MCF 10A (cell line): ENCODE measurements around the gene CPSF6. TPM values are rescaled to one million over a fixed set of nuclear protein-coding genes. Genes with fewer than 3 reads are reported as not detected.
A peak's percentile ranks its signal among the peaks of the same experiment; 100 is the strongest.

Experiments
- BruUV-seq: library from RNA; stranded (reverse); fragments of 400-500 nt; replicated peaks from 2 replicates; lab custom pipeline; 2021; lab: Mats Ljungman, UMichigan
- CTCF ChIA-PET: fragments of 300-600 bp; sonication (Branson Sonifier 250); formaldehyde crosslinking; extraction: SDS; loops from one replicate; lab custom pipeline; 2021; ENCODE audit warnings: antibody characterized with exemption, inconsistent platforms; lab: Yijun Ruan, JAX
- POLR2A ChIA-PET: fragments of 300-600, 350-650 bp; sonication (Branson Sonifier 250); formaldehyde crosslinking; extraction: SDS; loops from one replicate; lab custom pipeline; 2020; ENCODE audit warnings: antibody characterized with exemption, inconsistent platforms; lab: Yijun Ruan, JAX
- DNase-seq: peaks from one replicate; pipeline ENCODE4 v3.0.0-alpha.2; 2018; ENCODE audit not compliant: unreplicated experiment
- H3K27ac Mint-ChIP-seq: one replicate; pipeline ENCODE4 v1.8.0; 2022; ENCODE audit warnings: mild to moderate bottlenecking, low read depth, mixed read lengths; ENCODE audit not compliant: unreplicated experiment
- H3K27me3 Mint-ChIP-seq: one replicate; pipeline ENCODE4 v1.8.0; 2022; ENCODE audit warnings: mixed read lengths; ENCODE audit not compliant: insufficient read depth, unreplicated experiment
- H3K36me3 Mint-ChIP-seq: one replicate; pipeline ENCODE4 v1.8.0; 2022; ENCODE audit warnings: mild to moderate bottlenecking, moderate library complexity, mixed read lengths; ENCODE audit not compliant: insufficient read depth, unreplicated experiment
- H3K4me1 Mint-ChIP-seq: one replicate; pipeline ENCODE4 v1.8.0; 2022; ENCODE audit warnings: mixed read lengths; ENCODE audit not compliant: insufficient read depth, unreplicated experiment
- H3K4me3 Mint-ChIP-seq: one replicate; pipeline ENCODE4 v1.8.0; 2022; ENCODE audit warnings: mild to moderate bottlenecking, moderate library complexity, mixed read lengths; ENCODE audit not compliant: unreplicated experiment
- H3K9me3 Mint-ChIP-seq: one replicate; pipeline ENCODE4 v1.8.0; 2022; ENCODE audit warnings: mixed read lengths; ENCODE audit not compliant: unreplicated experiment
- CTCF ChIP-seq: fragments of 200-600 bp; IDR thresholded peaks from one replicate; pipeline ENCODE4 v1.8.0; 2022; ENCODE audit warnings: antibody characterized with exemption, mild to moderate bottlenecking; ENCODE audit not compliant: unreplicated experiment
- intact Hi-C: fragments of 100-400 bp; cut with micrococcal nuclease; formaldehyde crosslinking; loops from 2 replicates; pipeline ENCODE4 v1.14.1; 2022
- total RNA-seq: library from RNA; stranded (reverse); gene quantifications from 2 replicates; pipeline ENCODE4 v1.2.3, GENCODE V29; 2022

CPSF6 gene
- total RNA-seq, 1 experiment from 2014 or later = 58.9 TPM

GRCh38 chr12:69225251-69225910, 14.0 kb upstream of the CPSF6 start:
- DNase-seq = no peak
- Mint-ChIP-seq H3K4me1 (no peaks in the 10 kb centered on the region), H3K9me3 (peaks cover 8% of the 10 kb centered on the region), H3K27me3 (no peaks in the 10 kb centered on the region), H3K4me3 (no peak overlapping the region), H3K27ac (no peak overlapping the region), H3K36me3 (no peaks in the 10 kb centered on the region)
- ChIA-PET POLR2A (interaction anchor here (0.7 to 1.7 kb wide), 2 partner anchors 14 to 16 kb away, joined by 4 read pairs; partner anchors contain the start of gene CPSF6), CTCF (no interaction called here)
- intact Hi-C loops = no loop called here
- no peak for TF ChIP-seq CTCF
- BruUV-seq = no TSS peak

GRCh38 chr12:69231479-69231878, 7.9 kb upstream of the CPSF6 start:
- intact Hi-C loops = no loop called here
- BruUV-seq = no TSS peak
- peaks cover 6% of the 10 kb centered on the region for H3K36me3 Mint-ChIP-seq
- DNase-seq = no peak
- ChIA-PET CTCF (no interaction called here), POLR2A (no interaction called here)
- no peak for TF ChIP-seq CTCF
- no peak overlapping the region for H3K27ac Mint-ChIP-seq
- no peaks in the 10 kb centered on the region for H3K4me1 Mint-ChIP-seq
- peaks cover 17% of the 10 kb centered on the region for H3K9me3 Mint-ChIP-seq
- no peaks in the 10 kb centered on the region for H3K27me3 Mint-ChIP-seq
- no peak overlapping the region for H3K4me3 Mint-ChIP-seq

GRCh38 chr12:69238589-69239351, 599 bp upstream of the CPSF6 start:
- Mint-ChIP-seq H3K4me1 (peaks cover 22% of the 10 kb centered on the region), H3K27me3 (no peaks in the 10 kb centered on the region), H3K4me3 (peak overlapping the region; percentile 96), H3K36me3 (peaks cover 8% of the 10 kb centered on the region), H3K9me3 (no peaks in the 10 kb centered on the region), H3K27ac (peak overlapping the region; percentile 97)
- intact Hi-C loops = no loop called here
- no peak for TF ChIP-seq CTCF
- ChIA-PET CTCF (no interaction called here), POLR2A (interaction anchor here (0.5 to 1.3 kb wide), 14 partner anchors 10 to 1417 kb away, joined by 3 to 9 read pairs (median 3); partner anchors contain the start of gene MDM2)
- BruUV-seq = no TSS peak
- DNase-seq = no peak

- H3K27me3 Mint-ChIP-seq = no peaks in the 10 kb centered on the region
- no peak for TF ChIP-seq CTCF
- no peaks in the 10 kb centered on the region for H3K9me3 Mint-ChIP-seq
- no TSS peak for BruUV-seq
- H3K36me3 Mint-ChIP-seq = peaks cover 5% of the 10 kb centered on the region
- POLR2A ChIA-PET = interaction anchor here (0.8 to 1.3 kb wide), 6 partner anchors 9 to 127 kb away, joined by 3 to 9 read pairs (median 6); no protein-coding TSS in a partner anchor
- CTCF ChIA-PET = no interaction called here
- H3K4me3 Mint-ChIP-seq = peak overlapping the region; percentile 96
- DNase-seq = peak; percentile 44
- intact Hi-C loops = no loop called here
- peak overlapping the region; percentile 97 for H3K27ac Mint-ChIP-seq
- H3K4me1 Mint-ChIP-seq = peaks cover 22% of the 10 kb centered on the region
Observed at GRCh38 chr12:69239922-69240630, 707 bp downstream of the CPSF6 start.
